GM18519 (cell line): ENCODE measurements around the gene PLCH2.

Experiments used
- ATAC-seq: cut with Tn5 transposase; IDR thresholded peaks from one replicate; pipeline ENCODE4 v1.9.1; 2021; ENCODE audit warnings: mild to moderate bottlenecking, moderate library complexity; ENCODE audit not compliant: unreplicated experiment, low FRiP score

PLCH2 gene

GRCh38 chr1:2474104-2474844 lies 1.8 kb upstream of the PLCH2 start:
- no peak for ATAC-seq

GRCh38 chr1:2474933-2475371 lies 1.1 kb upstream of the PLCH2 start:
- ATAC-seq, result no peak

DNA sequence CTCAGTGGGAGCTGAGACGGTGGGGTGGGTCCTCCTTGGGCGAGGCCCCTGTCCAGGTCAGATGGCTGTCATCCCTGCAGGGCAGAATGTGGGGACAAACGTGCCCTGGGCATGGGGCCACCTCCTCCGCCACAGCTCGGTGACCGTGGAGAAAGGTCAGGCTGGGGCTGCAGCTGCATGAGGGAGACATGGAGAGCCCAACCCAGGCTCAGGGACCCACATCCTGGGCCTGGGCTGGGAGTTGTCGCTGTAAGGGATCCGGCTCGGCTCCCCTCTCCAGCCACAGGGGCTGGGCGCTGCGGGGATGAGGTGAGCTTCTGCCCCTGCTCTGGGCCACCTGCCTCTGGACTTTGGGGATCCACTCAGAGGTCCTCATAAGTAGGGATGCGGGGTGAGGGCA lies 518 bp upstream of the PLCH2 start:
- no peak for ATAC-seq

GRCh38 chr1:2477309-2477708 lies 1.2 kb downstream of the PLCH2 start:
- ATAC-seq, result no peak

DNA sequence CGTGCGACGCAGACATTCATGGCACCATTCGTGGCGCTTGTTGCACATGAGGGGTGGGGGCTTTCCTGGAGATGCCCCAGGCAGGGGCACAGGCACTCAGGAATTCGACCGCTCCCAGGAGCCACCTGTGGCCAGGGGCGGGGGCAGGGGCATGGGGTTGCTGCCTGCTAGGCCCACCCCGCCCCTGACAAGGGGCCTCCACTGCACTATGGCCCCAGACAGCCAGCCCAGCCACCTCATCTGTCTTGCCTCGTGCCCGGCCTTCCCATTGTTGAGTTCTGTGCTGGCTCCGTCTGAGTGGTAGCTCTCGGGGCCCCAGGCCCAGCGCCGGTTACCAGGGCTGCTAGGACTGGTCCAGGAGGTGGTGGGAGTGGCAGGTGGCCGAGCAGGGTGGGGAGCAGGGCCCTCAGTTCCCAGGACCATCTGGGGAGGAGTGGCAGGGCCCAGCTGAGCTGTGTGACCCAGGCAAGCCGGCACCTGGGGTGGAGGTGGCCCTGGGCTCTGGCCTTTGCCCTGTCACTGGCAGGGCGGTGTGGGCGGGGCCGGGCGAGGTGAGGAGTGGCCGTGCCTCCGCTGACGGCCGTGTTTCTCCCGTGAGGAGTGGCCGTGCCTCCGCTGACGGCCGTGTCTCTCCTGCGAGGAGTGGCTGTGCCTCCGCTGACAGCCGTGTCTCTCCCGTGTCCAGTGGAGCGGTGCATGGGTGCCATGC lies 1.9 kb downstream of the PLCH2 start:
- no peak for ATAC-seq

- ATAC-seq, result no peak
These were observed 3.1 kb downstream of the PLCH2 start for GRCh38 chr1:2479186-2479585.

DNA sequence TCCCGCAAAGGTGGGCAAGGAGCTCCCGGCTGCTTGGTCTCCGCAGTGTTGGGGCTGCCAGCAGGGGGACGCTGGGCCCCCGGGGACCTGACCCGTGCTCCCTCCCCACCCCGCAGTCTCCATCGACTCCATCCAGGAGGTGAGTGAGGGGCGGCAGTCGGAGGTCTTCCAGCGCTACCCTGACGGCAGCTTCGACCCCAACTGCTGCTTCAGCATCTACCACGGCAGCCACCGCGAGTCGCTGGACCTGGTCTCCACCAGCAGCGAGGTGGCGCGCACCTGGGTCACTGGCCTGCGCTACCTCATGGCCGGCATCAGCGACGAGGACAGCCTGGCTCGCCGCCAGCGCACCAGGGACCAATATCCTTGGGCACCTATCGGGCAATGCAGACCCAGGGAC lies 3.5 kb downstream of the PLCH2 start:
- ATAC-seq, result no peak

- ATAC-seq, result no peak
These were observed 4.3 kb downstream of the PLCH2 start for GRCh38 chr1:2480236-2480985.

GRCh38 chr1:2480986-2481364 lies 4.9 kb downstream of the PLCH2 start:
- no peak for ATAC-seq

DNA sequence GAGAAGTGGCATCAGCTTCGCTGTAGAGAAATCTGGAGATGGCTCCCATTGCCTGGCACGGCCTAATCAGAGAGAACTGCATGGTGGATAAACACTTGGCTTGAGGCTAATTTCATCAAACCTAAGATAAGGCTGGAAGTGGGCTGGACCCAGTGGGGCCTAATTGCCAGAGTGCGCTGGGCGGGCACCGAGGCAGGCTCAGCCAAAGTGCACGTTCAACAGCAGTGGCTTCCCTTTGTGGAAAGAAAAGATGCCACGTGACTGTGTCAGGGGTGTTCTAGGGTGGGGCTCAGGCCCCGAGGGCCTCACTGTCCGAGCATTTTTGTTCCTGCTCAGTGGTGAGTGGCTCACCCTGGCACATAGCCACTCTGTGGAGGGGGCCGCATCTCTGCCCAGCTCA lies 5.8 kb downstream of the PLCH2 start:
- no peak for ATAC-seq

DNA sequence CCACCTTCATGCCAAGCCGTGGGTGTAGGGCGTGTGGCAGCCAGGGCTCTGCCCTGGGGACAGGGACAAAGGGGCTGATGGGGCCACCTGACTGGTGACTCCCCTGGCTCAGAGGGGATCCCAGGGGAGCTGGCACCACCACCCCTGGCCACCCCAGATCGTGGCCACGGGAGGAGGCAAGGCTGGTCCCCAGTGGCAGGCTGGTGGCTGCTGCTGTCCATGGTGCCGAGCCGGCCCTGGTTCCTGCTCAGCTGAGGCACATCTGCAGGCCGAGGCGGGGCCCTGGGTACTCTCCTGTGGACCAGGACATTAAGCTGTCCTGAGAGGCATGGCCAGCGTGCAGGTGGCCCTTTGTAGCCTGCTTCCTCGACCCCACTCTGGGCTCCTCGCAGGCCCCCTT lies 6.5 kb downstream of the PLCH2 start:
- no peak for ATAC-seq

DNA sequence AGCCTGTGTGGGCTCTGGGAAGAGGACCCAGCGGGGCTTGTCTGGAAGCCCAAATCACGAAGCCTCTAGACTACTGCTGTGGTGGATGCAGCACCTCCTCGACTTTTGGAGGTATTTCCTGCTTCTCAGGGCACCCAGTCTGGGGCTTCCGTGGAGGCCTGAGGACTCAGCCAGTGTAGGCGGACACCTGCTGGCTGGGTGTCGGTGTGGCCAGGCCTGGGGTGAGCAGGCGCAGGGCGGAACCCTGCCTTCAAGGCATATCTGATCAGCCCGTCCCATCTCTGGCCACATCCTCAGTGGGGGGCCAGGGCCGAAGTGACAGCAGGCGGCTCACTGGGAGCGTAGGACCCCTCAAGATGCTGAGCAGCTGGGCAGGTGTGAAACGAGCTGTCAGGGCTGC lies 6.9 kb downstream of the PLCH2 start:
- no peak for ATAC-seq

DNA sequence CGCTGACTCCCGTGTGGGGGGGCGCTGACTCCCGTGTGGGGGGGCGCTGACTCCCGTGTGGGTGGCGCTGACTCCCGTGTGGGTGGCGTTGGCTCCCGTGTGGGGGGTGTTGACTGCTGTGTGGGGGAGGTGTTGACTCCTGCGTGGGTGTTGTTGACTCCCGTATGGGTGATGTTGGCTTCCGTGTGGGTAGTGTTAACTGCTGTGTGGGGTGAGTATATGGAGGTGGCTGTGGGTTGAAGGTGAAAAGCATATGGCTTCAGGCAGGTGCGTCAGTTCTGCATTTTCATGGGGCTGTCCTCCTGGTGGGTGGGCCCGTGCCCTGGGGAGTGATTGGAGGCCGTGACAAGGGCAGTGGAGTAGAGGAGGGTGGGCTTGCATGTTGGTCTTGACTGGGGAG lies 7.9 kb downstream of the PLCH2 start:
- ATAC-seq, result no peak

- ATAC-seq, result no peak
These were observed 10.0 kb downstream of the PLCH2 start for GRCh38 chr1:2486041-2486440.

DNA sequence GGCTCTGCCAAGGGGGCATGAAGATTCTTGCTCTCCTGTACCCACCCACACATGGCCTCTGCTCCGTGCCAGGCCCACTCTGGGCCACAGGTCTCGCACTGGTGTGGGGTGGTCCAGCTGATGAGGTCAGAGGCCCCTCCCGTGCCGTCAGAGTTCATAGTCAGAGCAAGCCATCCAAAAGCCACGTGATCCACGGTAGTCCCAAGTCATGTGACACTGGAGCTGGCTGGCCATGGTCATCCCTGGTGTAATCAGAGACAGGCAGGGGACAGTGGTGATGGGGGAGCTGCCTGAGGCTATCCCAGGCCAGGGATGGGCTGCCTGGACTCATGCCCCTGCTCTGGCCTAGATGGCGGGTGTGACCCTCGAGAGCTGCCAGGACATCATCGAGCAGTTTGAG lies 10.5 kb downstream of the PLCH2 start:
- ATAC-seq, result no peak

- no peak for ATAC-seq
These were observed 12.6 kb downstream of the PLCH2 start for GRCh38 chr1:2488688-2489087.

- ATAC-seq, result no peak
These were observed 13.5 kb downstream of the PLCH2 start for GRCh38 chr1:2489615-2490014.

DNA sequence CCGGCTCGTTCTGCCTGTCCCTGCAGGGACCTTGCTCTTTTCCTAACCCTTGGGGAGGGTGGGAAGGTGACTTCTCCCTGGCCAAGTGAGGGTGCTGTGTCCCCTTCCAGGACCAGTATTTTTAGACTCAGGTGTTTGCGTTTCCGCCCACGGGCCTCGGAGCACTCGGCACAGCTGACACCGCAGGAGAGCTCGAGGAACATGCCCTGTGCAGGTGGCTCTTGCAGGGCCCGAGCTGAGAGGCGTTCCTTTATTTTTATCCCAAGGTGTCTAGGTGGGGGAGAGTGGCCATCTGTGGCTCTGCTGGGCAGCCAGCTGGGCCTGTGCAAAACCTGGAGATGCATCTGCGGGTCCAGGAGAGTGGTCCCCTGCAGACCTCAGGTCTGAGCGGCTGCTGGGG lies 16.0 kb downstream of the PLCH2 start:
- no peak for ATAC-seq

DNA sequence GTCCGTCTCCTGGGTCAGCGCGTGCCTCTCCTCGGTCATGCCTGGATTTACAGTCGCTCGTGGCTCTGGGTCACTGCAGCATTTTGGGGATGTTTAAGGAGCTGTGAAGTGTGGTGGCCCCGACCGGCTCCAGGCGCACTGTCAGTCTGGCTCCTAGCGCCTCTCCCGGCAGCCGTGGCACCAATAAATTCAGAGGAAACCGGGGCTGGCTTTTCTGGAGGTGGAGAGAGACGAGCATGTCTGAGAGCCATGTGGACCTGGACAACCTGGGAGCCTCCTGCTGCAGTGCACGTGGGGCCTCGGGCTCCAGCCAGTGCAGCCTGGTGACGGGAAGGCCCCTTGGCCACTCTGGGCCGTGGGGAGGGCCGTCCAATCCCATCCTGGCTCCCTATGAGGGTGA lies 17.1 kb downstream of the PLCH2 start:
- no peak for ATAC-seq

- no peak for ATAC-seq
These were observed 17.7 kb downstream of the PLCH2 start for GRCh38 chr1:2493691-2494322.

- ATAC-seq, result no peak
These were observed 18.2 kb downstream of the PLCH2 start for GRCh38 chr1:2494323-2494693.
